Activated CD8-positive, alpha-beta memory T cell treated with anti-CD3 and anti-CD28 coated beads for 36 hours (primary cell): ENCODE data around the gene SETD1B. TPM values are rescaled to one million over a fixed set of nuclear protein-coding genes. Genes with fewer than 3 reads are reported as not detected.
"Not testable (repeated sequence)": the region's sequence is repeated elsewhere in the genome, so short reads cannot be mapped to it uniquely, and the experiment has no call there.

Experiments used
- CTCF ChIA-PET: fragments of 350-600 bp; sonication (Branson Sonifier 250); formaldehyde crosslinking; loops from one replicate; lab custom pipeline; 2021; ENCODE audit warnings: antibody characterized with exemption; lab: Charles Lee
- POLR2A ChIA-PET: fragments of 350-600 bp; sonication (Branson Sonifier 250); formaldehyde crosslinking; loops from one replicate; lab custom pipeline; 2021; ENCODE audit warnings: antibody characterized with exemption; lab: Charles Lee
- total RNA-seq, 2 experiments: library from RNA; stranded (reverse); gene quantifications; one replicate each; pipeline ENCODE4 v1.2.3, GENCODE V29; 2021

Gene SETD1B
- total RNA-seq, 2 experiments from 2014 or later: 22.2 to 23.4 TPM

DNA sequence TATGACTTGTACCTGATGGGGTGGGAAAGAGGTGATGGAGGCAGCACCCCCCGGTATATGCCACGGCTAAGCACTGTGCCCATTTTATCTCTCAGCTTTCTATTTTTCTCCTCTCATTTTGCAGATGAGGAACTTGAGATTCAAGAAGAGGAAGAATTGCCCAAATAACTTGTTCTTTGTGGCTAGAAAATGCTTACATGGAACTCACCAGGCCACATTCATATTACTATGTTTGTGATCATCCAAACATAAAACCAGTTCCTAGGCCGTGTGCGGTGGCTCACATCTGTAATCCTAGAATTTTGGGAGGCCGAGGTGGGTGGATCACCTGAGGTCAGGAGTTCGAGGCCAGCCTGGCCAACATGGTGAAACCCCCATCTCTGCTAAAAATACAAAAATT, 70.3 kb downstream of the SETD1B start:
- ChIA-PET CTCF (no interaction called here), POLR2A (no interaction called here)

- POLR2A ChIA-PET: no interaction called here
Observed at GRCh38 chr12:121875582-121875981, 71.8 kb downstream of the SETD1B start.

DNA sequence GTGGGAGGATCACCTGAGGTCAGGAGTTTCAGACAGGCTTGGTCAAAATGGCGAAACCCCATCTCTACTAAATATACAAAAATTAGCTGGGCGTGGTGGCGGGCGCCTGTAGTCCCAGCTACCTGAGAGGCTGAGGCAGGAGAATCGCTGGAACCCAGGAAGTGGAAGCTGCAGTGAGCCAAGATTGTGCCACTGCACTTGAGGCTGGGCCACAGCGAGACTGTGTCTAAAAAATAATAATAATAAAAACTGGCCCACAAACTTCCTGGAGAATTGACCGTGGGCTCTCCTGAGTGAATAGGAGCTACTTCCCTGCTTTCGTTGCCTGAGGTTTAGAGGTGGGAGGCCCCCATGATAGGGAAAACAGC, 72.3 kb downstream of the SETD1B start:
- POLR2A ChIA-PET, CTCF ChIA-PET: not testable (repeated sequence)

More at GRCh38 chr12:121875582-121875981, 71.8 kb downstream of the SETD1B start:
- CTCF ChIA-PET: no interaction called here

Other genes with a start within 250 kb of the SETD1B start
- gene KDM2B, start 223.0 kb upstream of the SETD1B start, total RNA-seq: 10 to 100 TPM; 61.8 to 63.4 TPM
- gene ORAI1, start 177.5 kb upstream of the SETD1B start, total RNA-seq: 10 to 100 TPM; 52.0 to 53.7 TPM
- gene MORN3, start 134.4 kb upstream of the SETD1B start, total RNA-seq: 1 to 10 TPM; 1.0 to 1.6 TPM
- gene TMEM120B, start 91.3 kb upstream of the SETD1B start, total RNA-seq: 10 to 100 TPM; 17.3 TPM
- 100 to 1,000 TPM; 110 to 116 TPM for gene RHOF, start 10.3 kb upstream of the SETD1B start, total RNA-seq
- gene HPD, start 54.9 kb downstream of the SETD1B start, total RNA-seq: not detected
- 10 to 100 TPM; 70.8 to 73.7 TPM for gene PSMD9, start 84.8 kb downstream of the SETD1B start, total RNA-seq
- under 1 TPM; 0.65 to 0.78 TPM for gene CFAP251, start 114.6 kb downstream of the SETD1B start, total RNA-seq
- 1 to 10 TPM; 3.7 to 4.0 TPM for gene BCL7A, start 217.9 kb downstream of the SETD1B start, total RNA-seq